ENCODE results near the gene XAGE5. TPM values are rescaled to one million over a fixed set of nuclear protein-coding genes. Genes with fewer than 3 reads are reported as not detected.
"Not testable (repeated sequence)": the region's sequence is repeated elsewhere in the genome, so short reads cannot be mapped to it uniquely, and the experiment has no call there.

XAGE5 gene, protein sequence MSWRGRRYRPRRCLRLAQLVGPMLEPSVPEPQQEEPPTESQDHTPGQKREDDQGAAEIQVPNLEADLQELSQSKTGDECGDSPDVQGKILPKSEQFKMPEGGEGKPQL
- not detected in 3 replicates for total RNA-seq
- long read RNA-seq: 0 reads

DNA sequence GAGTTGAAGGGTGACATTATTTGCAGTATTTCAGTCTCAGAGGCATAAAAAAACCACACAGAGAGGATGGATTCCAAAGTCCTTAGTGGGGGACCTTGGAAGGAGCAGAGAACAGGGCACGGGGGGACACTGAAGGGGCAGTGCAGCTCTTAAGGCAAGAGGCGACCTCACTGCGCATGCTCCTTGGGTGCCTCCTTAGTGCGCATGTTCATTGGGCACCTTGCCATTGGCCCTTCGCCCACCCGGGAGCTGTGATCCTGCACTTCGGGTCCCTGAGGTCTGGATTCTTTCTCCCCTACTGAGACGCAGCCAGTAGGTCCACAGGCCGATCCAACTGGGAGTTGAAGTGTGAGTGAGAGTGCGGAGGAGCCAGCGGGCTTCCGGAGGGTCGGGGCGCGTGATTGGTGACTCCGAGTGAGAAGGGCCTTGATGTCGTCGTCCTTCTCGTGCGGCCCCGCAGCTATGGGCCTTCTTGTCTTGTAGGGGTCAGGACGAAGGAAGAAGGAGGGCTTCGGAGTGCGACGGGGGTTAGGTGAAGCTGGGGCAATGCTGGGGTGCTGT is at the start of gene XAGE5:
Gene XAGE5 (plus strand): TSS at position 223 of the 561 bp plus-strand sequence. CDS start 1,280 bp downstream, outside the sequence.
- no peaks in the 10 kb centered on the region for H3K4me1 Mint-ChIP-seq (ENCODE audit: low read depth)
- no peak for DNase-seq (ENCODE audit: low spot score)
- peaks cover 3% of the 10 kb centered on the region for H3K9me3 Mint-ChIP-seq (ENCODE audit: low read depth)
- no peak for TF ChIP-seq CTCF (IDR thresholded peaks at IDR 0.05)
- H3K27ac Mint-ChIP-seq (ENCODE audit: unreplicated experiment): no peak within 1 kb of the TSS
- H3K36me3 Mint-ChIP-seq (ENCODE audit: low read depth): no peaks in the 10 kb centered on the region
- no peaks in the 10 kb centered on the region for H3K27me3 Mint-ChIP-seq (ENCODE audit: low read depth)
- no peak within 1 kb of the TSS for H3K4me3 Mint-ChIP-seq (ENCODE audit: unreplicated experiment)

GRCh38 chrX:52765983-52766382 is 45.1 kb upstream of the XAGE5 start:
- DNase-seq (ENCODE audit: low spot score); H3K4me3 Mint-ChIP-seq (ENCODE audit: unreplicated experiment); H3K27me3 Mint-ChIP-seq (ENCODE audit: low read depth); H3K27ac Mint-ChIP-seq (ENCODE audit: unreplicated experiment); H3K4me1 Mint-ChIP-seq (ENCODE audit: low read depth); H3K9me3 Mint-ChIP-seq (ENCODE audit: low read depth); H3K36me3 Mint-ChIP-seq (ENCODE audit: low read depth): not testable (repeated sequence)

DNA sequence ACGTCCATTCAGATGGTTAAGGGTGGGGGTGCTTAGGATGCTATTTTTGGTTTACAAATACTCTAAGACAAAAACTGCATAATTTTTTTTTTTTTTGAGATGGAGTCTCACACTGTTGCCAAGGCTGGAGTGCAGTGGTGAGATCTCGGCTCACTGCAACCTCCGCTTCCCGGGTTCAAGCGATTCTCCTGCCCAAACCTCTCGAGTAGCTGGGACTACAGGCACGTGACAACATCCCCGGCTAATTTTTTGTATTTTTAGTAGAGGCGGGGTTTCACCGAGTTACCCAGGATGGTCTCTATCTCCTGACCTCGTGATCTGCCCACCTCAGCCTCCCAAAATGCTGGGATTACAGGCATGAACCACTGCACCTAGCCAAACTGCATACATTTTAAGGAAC is 37.6 kb upstream of the XAGE5 start:
- not testable (repeated sequence) for DNase-seq (ENCODE audit: low spot score); H3K27ac Mint-ChIP-seq (ENCODE audit: unreplicated experiment); H3K4me3 Mint-ChIP-seq (ENCODE audit: unreplicated experiment); H3K27me3 Mint-ChIP-seq (ENCODE audit: low read depth); H3K9me3 Mint-ChIP-seq (ENCODE audit: low read depth); H3K4me1 Mint-ChIP-seq (ENCODE audit: low read depth); H3K36me3 Mint-ChIP-seq (ENCODE audit: low read depth)

DNA sequence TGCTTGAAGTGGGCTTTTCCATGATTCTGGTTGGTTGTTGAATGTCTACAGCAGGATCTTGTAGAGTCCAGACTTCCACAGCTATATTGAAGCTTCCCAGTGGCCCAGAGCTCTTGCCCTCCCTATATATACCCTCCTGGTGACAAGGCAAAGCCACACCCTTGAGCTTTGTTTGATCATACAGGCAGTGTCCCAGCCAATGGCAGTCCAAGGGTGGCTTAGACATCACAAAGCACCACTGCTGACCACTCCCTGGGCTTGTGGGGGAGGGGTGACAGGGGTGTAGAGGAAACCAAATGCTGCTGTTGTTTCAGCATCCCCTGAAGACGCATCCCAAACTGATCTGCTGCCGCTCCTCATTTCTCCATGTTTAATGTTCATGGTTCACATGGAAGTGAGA is 13.8 kb upstream of the XAGE5 start, which contains the start of gene SPANXN5:
Gene SPANXN5 (minus strand): TSS at position 101 of the 400 bp plus-strand sequence. CDS start 79 bp downstream, at position 22.
- DNase-seq (ENCODE audit: low spot score); H3K27me3 Mint-ChIP-seq (ENCODE audit: low read depth); H3K4me3 Mint-ChIP-seq (ENCODE audit: unreplicated experiment); H3K36me3 Mint-ChIP-seq (ENCODE audit: low read depth); H3K4me1 Mint-ChIP-seq (ENCODE audit: low read depth): not testable (repeated sequence)
- peak within 1 kb of the TSS; percentile 55 for H3K27ac Mint-ChIP-seq (ENCODE audit: unreplicated experiment)
- H3K9me3 Mint-ChIP-seq (ENCODE audit: low read depth): peaks cover 22% of the 10 kb centered on the region

DNA sequence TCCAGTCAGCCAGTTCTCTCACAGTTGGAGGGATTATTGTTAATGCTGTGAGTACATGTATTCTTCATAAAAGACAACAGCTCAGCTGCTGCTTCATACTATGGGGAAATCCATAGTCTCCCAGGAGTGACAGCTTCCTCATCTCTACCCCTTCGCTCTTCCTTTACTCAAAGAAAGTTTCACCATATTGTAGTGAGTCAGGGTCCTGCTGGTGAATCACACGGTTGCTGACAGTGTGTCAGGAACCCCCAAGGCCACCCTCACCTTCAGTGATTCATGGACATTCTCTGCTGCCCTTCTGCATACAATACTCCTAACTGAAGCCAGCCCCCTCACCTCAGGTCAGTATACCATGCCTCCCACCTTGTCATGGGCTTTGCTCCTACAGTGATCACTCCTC is 6.2 kb upstream of the XAGE5 start:
- not testable (repeated sequence) for H3K36me3 Mint-ChIP-seq (ENCODE audit: low read depth); DNase-seq (ENCODE audit: low spot score); H3K4me1 Mint-ChIP-seq (ENCODE audit: low read depth); H3K27me3 Mint-ChIP-seq (ENCODE audit: low read depth); H3K27ac Mint-ChIP-seq (ENCODE audit: unreplicated experiment); H3K4me3 Mint-ChIP-seq (ENCODE audit: unreplicated experiment); H3K9me3 Mint-ChIP-seq (ENCODE audit: low read depth)

DNA sequence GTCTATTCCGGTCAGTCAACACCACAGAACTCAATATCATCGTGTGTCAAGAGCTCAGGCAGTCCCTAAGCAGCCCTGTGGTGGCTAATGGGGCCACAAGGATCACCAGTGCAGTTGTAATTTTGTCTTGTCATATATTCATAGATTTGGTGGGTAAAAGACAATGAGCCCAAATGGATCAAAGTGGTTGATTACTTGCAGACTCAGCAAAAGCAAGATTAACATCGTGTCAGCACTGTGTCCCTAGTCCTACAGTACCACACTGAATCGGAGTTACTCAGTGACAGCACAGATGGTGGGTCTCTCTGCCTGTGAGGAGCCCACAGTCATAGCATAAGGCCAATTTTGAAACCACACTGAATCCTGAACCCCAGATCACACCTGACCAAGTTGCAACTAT is 8.7 kb downstream of the XAGE5 start:
- no peak for DNase-seq (ENCODE audit: low spot score)
- H3K4me1 Mint-ChIP-seq (ENCODE audit: low read depth): no peaks in the 10 kb centered on the region
- H3K36me3 Mint-ChIP-seq (ENCODE audit: low read depth): no peaks in the 10 kb centered on the region
- H3K4me3 Mint-ChIP-seq (ENCODE audit: unreplicated experiment): no peak overlapping the region
- no peak for TF ChIP-seq CTCF (IDR thresholded peaks at IDR 0.05)
- H3K27me3 Mint-ChIP-seq (ENCODE audit: low read depth): peaks cover 3% of the 10 kb centered on the region
- peaks cover 8% of the 10 kb centered on the region for H3K9me3 Mint-ChIP-seq (ENCODE audit: low read depth)
- H3K27ac Mint-ChIP-seq (ENCODE audit: unreplicated experiment): no peak overlapping the region

- DNase-seq (ENCODE audit: low spot score): no peak
- H3K27me3 Mint-ChIP-seq (ENCODE audit: low read depth): peaks cover 3% of the 10 kb centered on the region
- TF ChIP-seq CTCF (IDR thresholded peaks at IDR 0.05): no peak
- H3K36me3 Mint-ChIP-seq (ENCODE audit: low read depth): no peaks in the 10 kb centered on the region
- H3K9me3 Mint-ChIP-seq (ENCODE audit: low read depth): peaks cover 8% of the 10 kb centered on the region
- H3K27ac Mint-ChIP-seq (ENCODE audit: unreplicated experiment): no peak overlapping the region
- H3K4me1 Mint-ChIP-seq (ENCODE audit: low read depth): no peaks in the 10 kb centered on the region
- no peak overlapping the region for H3K4me3 Mint-ChIP-seq (ENCODE audit: unreplicated experiment)
Measured at GRCh38 chrX:52821079-52821760, 10.1 kb downstream of the XAGE5 start.
